IMR-90 (cell line): ENCODE results near the gene TRIM5. TPM values are rescaled to one million over a fixed set of nuclear protein-coding genes. Genes with fewer than 3 reads are reported as not detected.

Source experiments
- ATAC-seq: fragments of 200-7000 bp; cut with Tn5 transposase; 2 replicates; pipeline ENCODE4 v1.9.1; 2020; ENCODE audit warnings: low read depth, mild to moderate bottlenecking, moderate library complexity
- BruUV-seq: library from RNA; stranded (reverse); fragments of 400-500 nt; replicated peaks from 2 replicates; lab custom pipeline; 2021; lab: Mats Ljungman, UMichigan
- CTCF ChIA-PET: fragments of 300-600 bp; formaldehyde crosslinking; extraction: SDS; loops from one replicate; lab custom pipeline; 2021; ENCODE audit warnings: antibody characterized with exemption; lab: Yijun Ruan, JAX
- POLR2A ChIA-PET: fragments of 300-600 bp; sonication (Branson Sonifier 250); formaldehyde crosslinking; loops from one replicate; lab custom pipeline; 2022; ENCODE audit warnings: antibody characterized with exemption; ENCODE audit not compliant: unreplicated experiment; lab: Charles Lee
- DNase-seq: peaks from one replicate; pipeline ENCODE4 v3.0.0; 2013
- H2AFZ ChIP-seq: replicated peaks from 2 replicates; pipeline ENCODE3; 2013; ENCODE audit warnings: low read length, mild to moderate bottlenecking; ENCODE audit not compliant: poor library complexity
- H2AK5ac ChIP-seq: 2 replicates; pipeline ENCODE4 v1.6.1; 2013; ENCODE audit warnings: low read depth, low read length, inconsistent platforms
- H2AK9ac ChIP-seq: replicated peaks from 2 replicates; pipeline ENCODE3; 2013; ENCODE audit warnings: mild to moderate bottlenecking, low read depth, low read length, moderate library complexity; ENCODE audit not compliant: poor library complexity
- H2BK120ac ChIP-seq: 2 replicates; pipeline ENCODE4 v1.6.1; 2013; ENCODE audit warnings: low read depth, low read length, inconsistent platforms
- H2BK15ac ChIP-seq: 3 replicates; pipeline ENCODE4 v1.6.1; 2013; ENCODE audit warnings: low read depth, low read length, inconsistent platforms
- H2BK20ac ChIP-seq: 2 replicates; pipeline ENCODE4 v1.6.1; 2013; ENCODE audit warnings: low read depth, mild to moderate bottlenecking, inconsistent platforms, low read length, moderate library complexity
- H2BK5ac ChIP-seq: 2 replicates; pipeline ENCODE4 v1.6.1; 2013; ENCODE audit warnings: mild to moderate bottlenecking, low read depth, low read length, inconsistent platforms; ENCODE audit not compliant: poor library complexity, severe bottlenecking
- H3K14ac ChIP-seq: replicated peaks from 2 replicates; pipeline ENCODE4 v1.6.1; 2013; ENCODE audit warnings: low read depth, low read length, inconsistent platforms
- H3K18ac ChIP-seq: 2 replicates; pipeline ENCODE4 v1.6.1; 2013; ENCODE audit warnings: low read depth, low read length, control low read depth
- H3K23ac ChIP-seq: 2 replicates; pipeline ENCODE4 v1.6.1; 2013; ENCODE audit warnings: low read depth, low read length, inconsistent platforms
- H3K27ac ChIP-seq: 2 replicates; pipeline ENCODE4 v1.5.1; 2013; ENCODE audit warnings: mild to moderate bottlenecking, control low read depth, low read length; ENCODE audit not compliant: insufficient read depth
- H3K27me3 ChIP-seq: 2 replicates; pipeline ENCODE4 v1.6.1; 2013; ENCODE audit warnings: low read length; ENCODE audit not compliant: control insufficient read depth, insufficient read depth
- H3K36me3 ChIP-seq: 2 replicates; pipeline ENCODE4 v1.6.1; 2013; ENCODE audit warnings: low read length, mixed read lengths; ENCODE audit not compliant: control insufficient read depth, insufficient read depth
- H3K4ac ChIP-seq: 2 replicates; pipeline ENCODE4 v1.6.1; 2013; ENCODE audit warnings: low read depth, low read length, inconsistent platforms
- H3K4me1 ChIP-seq: 2 replicates; pipeline ENCODE4 v1.6.1; 2013; ENCODE audit warnings: low read length, mixed read lengths; ENCODE audit not compliant: control insufficient read depth, insufficient read depth
- H3K4me2 ChIP-seq: 2 replicates; pipeline ENCODE4 v1.6.1; 2013; ENCODE audit warnings: low read depth, mild to moderate bottlenecking, control low read depth, low read length, moderate library complexity
- H3K4me3 ChIP-seq: 2 replicates; pipeline ENCODE4 v1.5.1; 2013; ENCODE audit warnings: low read depth, mild to moderate bottlenecking, control low read depth, low read length, moderate library complexity; ENCODE audit not compliant: insufficient read depth
- H3K56ac ChIP-seq: 2 replicates; pipeline ENCODE4 v1.6.1; 2013; ENCODE audit warnings: low read length, inconsistent platforms; ENCODE audit not compliant: insufficient read depth; ENCODE audit errors: extremely low read depth
- H3K79me1 ChIP-seq, 2 experiments: 2 replicates each; pipeline ENCODE4 v1.6.1; 2013; ENCODE audit warnings: low read length in 2 of 2, inconsistent platforms in 1 of 2, low read depth in 1 of 2
- H3K9ac ChIP-seq: 2 replicates; pipeline ENCODE4 v1.6.1; 2013; ENCODE audit warnings: low read depth, low read length, control low read depth
- H3K9me1 ChIP-seq: 2 replicates; pipeline ENCODE4 v1.6.1; 2013; ENCODE audit warnings: low read length, inconsistent platforms; ENCODE audit not compliant: insufficient read depth
- H3K9me3 ChIP-seq: 2 replicates; pipeline ENCODE4 v1.6.1; 2013; ENCODE audit warnings: low read length; ENCODE audit not compliant: control insufficient read depth, insufficient read depth
- H4K20me1 ChIP-seq: 2 replicates; pipeline ENCODE4 v1.6.1; 2013; ENCODE audit warnings: low read length, inconsistent platforms; ENCODE audit not compliant: insufficient read depth
- H4K5ac ChIP-seq: 2 replicates; pipeline ENCODE4 v1.6.1; 2013; ENCODE audit warnings: mild to moderate bottlenecking, low read depth, low read length, control low read depth
- H4K8ac ChIP-seq, 2 experiments: 2 replicates each; pipeline ENCODE4 v1.6.1; 2013; ENCODE audit warnings: low read depth in 2 of 2, low read length in 2 of 2, control low read depth in 1 of 2, inconsistent platforms in 1 of 2
- H4K91ac ChIP-seq: 2 replicates; pipeline ENCODE4 v1.6.1; 2013; ENCODE audit warnings: low read depth, low read length, inconsistent platforms; ENCODE audit not compliant: insufficient read depth
- FOS ChIP-seq: fragments of 150-350 bp; IDR thresholded peaks from 2 replicates; pipeline ENCODE4 v1.6.1; 2016; ENCODE audit warnings: low read depth, low read length
- RAD21 ChIP-seq: IDR thresholded peaks from 2 replicates; pipeline ENCODE4 v1.6.1; 2012; ENCODE audit warnings: low read length, improper control_type of control experiment
- WGBS, 2 experiments: methylation state at CpG; one replicate each; pipeline versions ENCODE4 v1.1.5 to v1.1.7; 2013; ENCODE audit warnings: missing lambda C conversion rate in 2 of 2; ENCODE audit not compliant: insufficient read length in 1 of 2; ENCODE audit errors: extremely low coverage in 2 of 2; 5-methylcytosine and 5-hydroxymethylcytosine counted together
- dilution Hi-C: fragments of 300-500 bp; cut with HindIII; formaldehyde crosslinking; loops from one replicate; pipeline ENCODE4 v1.14.3; 2018; ENCODE audit warnings: low sequenced_read_pairs; ENCODE audit not compliant: unreplicated experiment
- in situ Hi-C: fragments of 300-500 bp; cut with MboI; formaldehyde crosslinking; loops from 3 replicates; pipeline ENCODE4 v1.14.3; 2019; ENCODE audit warnings: low sequenced_read_pairs, inconsistent platforms, mixed read lengths
- intact Hi-C: fragments of 100-400 bp; cut with micrococcal nuclease; formaldehyde crosslinking; loops from 2 replicates; pipeline ENCODE4 v1.10.0; 2022
- polyA plus RNA-seq, 3 experiments: library from polyadenylated mRNA; depleted of rRNA; stranded (reverse); fragments of >200 nt; gene quantifications; 2 replicates each; pipeline ENCODE4 v1.2.3, GENCODE V29; 2012; ENCODE audit warnings: low replicate concordance in 1 of 3
- total RNA-seq: library from RNA; depleted of rRNA; stranded (reverse); fragments of >200 nt; gene quantifications from 2 replicates; pipeline ENCODE4 v1.2.3, GENCODE V29; 2012

Gene TRIM5
- total and polyA plus RNA-seq, 2 of the 4 experiments (the other 2 are of a cell fraction), result 32.6 to 49.1 TPM

DNA sequence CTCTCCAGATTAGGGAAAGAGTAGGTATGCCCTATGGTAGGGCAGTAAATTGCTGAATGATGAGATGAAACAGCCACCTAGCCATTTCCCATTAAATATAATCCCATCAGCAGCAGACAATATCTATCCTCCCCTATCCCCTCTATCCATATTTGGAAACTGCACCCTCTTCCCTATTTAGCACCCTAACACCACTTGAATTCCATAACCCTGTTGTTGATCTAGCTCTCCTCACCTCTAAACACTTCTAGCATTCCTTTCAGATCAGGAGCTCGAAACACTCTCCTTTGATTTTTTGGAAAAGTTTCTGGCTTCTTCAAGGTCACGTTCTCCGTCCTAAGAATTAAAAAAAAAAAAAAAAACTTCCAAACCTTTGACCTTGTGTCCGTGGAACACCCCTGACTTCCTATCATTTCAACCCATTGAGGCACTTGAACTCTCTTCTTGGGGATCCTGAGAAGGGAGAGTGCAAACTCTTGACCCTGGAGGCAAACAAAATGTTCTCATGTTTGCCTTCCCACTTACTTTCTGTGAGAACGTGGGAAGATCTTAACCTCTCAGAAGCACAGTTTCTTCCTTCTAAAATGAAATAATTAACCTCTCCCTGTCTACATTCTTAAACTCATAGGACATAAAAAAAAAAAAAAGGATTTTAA lies 19.0 kb downstream of the TRIM5 start:
- H3K4me3 ChIP-seq, result no peak overlapping the region
- no peak overlapping the region for H3K27ac ChIP-seq
- no peak overlapping the region for H2AK5ac ChIP-seq
- no peaks in the 10 kb centered on the region for H4K20me1 ChIP-seq
- no peak overlapping the region for H2BK20ac ChIP-seq
- no peak overlapping the region for H3K4ac ChIP-seq
- POLR2A ChIA-PET, result no interaction called here
- no peak overlapping the region for H3K18ac ChIP-seq
- no peak overlapping the region for H3K56ac ChIP-seq
- H3K27me3 ChIP-seq, result no peaks in the 10 kb centered on the region
- WGBS, 2 experiments, result no CpG with 5 or more reads among the region's 5 CpGs
- dilution Hi-C loops (no loop called here), intact Hi-C loops (no loop called here), in situ Hi-C loops (no loop called here)
- no peak overlapping the region for H2BK120ac ChIP-seq
- no TSS peak for BruUV-seq
- H3K4me2 ChIP-seq, result no peak overlapping the region
- H2BK15ac ChIP-seq, result no peak overlapping the region
- H3K23ac ChIP-seq, result no peak overlapping the region
- no peak overlapping the region for H2AK9ac ChIP-seq
- no peak overlapping the region for H4K8ac ChIP-seq
- CTCF ChIA-PET, result interaction anchor here (1.0 kb wide), 1 partner anchor 62 kb away, joined by 3 read pairs; no protein-coding TSS in a partner anchor
- peaks cover 26% of the 10 kb centered on the region for H3K36me3 ChIP-seq
- no peaks in the 10 kb centered on the region for H3K9me1 ChIP-seq
- peaks cover 5 to 7% of the 10 kb centered on the region in 2 experiments for H3K79me1 ChIP-seq
- H4K91ac ChIP-seq, result no peak overlapping the region
- no peaks in the 10 kb centered on the region for H3K9me3 ChIP-seq
- no peak overlapping the region for H3K14ac ChIP-seq
- H4K5ac ChIP-seq, result no peak overlapping the region
- DNase-seq (no peak), ATAC-seq (no peak)
- H2AFZ ChIP-seq, result no peak overlapping the region
- H3K4me1 ChIP-seq, result no peaks in the 10 kb centered on the region; the same call in 1 of the 2 replicates
- TF ChIP-seq RAD21, result no peak
- no peak for TF ChIP-seq FOS
- no peak overlapping the region for H3K9ac ChIP-seq
- no peak overlapping the region for H2BK5ac ChIP-seq
